HepG2 (cell line): ENCODE measurements around the gene MIF4GD. TPM values are rescaled to one million over a fixed set of nuclear protein-coding genes. Genes with fewer than 3 reads are reported as not detected.

Experiments
- CHCHD3 ChIP-seq: sonication (generic); formaldehyde crosslinking; IDR thresholded peaks from 2 replicates; pipeline ENCODE4 v1.8.0; 2022; ENCODE audit warnings: mild to moderate bottlenecking, missing genetic modification reagents, moderate library complexity
- ERF ChIP-seq: IDR thresholded peaks from 2 replicates; pipeline ENCODE4 v1.6.1; 2018; ENCODE audit warnings: missing biosample characterization, missing genetic modification reagents
- NBN ChIP-seq: fragments of 450-650 bp; conservative IDR thresholded peaks from 2 replicates; pipeline ENCODE4 v1.6.1; 2017
- SSRP1 ChIP-seq: IDR thresholded peaks from 2 replicates; pipeline ENCODE4 v1.6.1; 2016; ENCODE audit warnings: control low read depth
- TRIM24 ChIP-seq: sonication (generic); formaldehyde crosslinking; IDR thresholded peaks from 2 replicates; pipeline ENCODE4 v1.8.0; 2022; ENCODE audit warnings: mild to moderate bottlenecking, missing genetic modification reagents
- ZNF101 ChIP-seq: sonication (generic); formaldehyde crosslinking; IDR thresholded peaks from 2 replicates; pipeline ENCODE4 v1.4.0; 2020; ENCODE audit warnings: mild to moderate bottlenecking, low read depth, missing genetic modification reagents, borderline replicate concordance
- ZNF556 ChIP-seq: sonication (generic); formaldehyde crosslinking; IDR thresholded peaks from 2 replicates; pipeline ENCODE4 v1.4.0; 2020; ENCODE audit warnings: mild to moderate bottlenecking, missing genetic modification reagents, borderline replicate concordance
- ZNF589 ChIP-seq: sonication (generic); formaldehyde crosslinking; conservative IDR thresholded peaks from 2 replicates; pipeline ENCODE4 v1.8.0; 2022; ENCODE audit warnings: mild to moderate bottlenecking, moderate library complexity, missing genetic modification reagents
- polyA plus RNA-seq, 8 experiments: library from polyadenylated mRNA; depleted of rRNA in 3 of 8; stranded (reverse) in 7 of 8; unstranded in 1 of 8; fragments of >200 nt; fragmentation: Illumina TruSeq in 4 of 8; extraction: Trizol in 4 of 8; gene quantifications; 2 replicates each; pipeline versions ENCODE4 v1.2.1 to v1.2.3, GENCODE V29; 2011 to 2016; ENCODE audit warnings: low read depth in 4 of 8, missing spikeins in 1 of 8, mixed read lengths in 1 of 8; ENCODE audit not compliant: insufficient read depth in 1 of 8
- total RNA-seq, 5 experiments: library from RNA; depleted of rRNA; stranded (reverse); fragments of >200 nt; fragmentation: Illumina TruSeq; extraction: Trizol; gene quantifications; 2 replicates each; pipeline ENCODE4 v1.2.3, GENCODE V29; 2016; ENCODE audit warnings: low read depth in 1 of 5
- TF ChIP-seq, protein P1 (sequence below): IDR thresholded peaks from 2 replicates; pipeline ENCODE4 v1.6.1; 2012; ENCODE audit warnings: inconsistent platforms
- TF ChIP-seq, protein P2 (sequence below): sonication (generic); formaldehyde crosslinking; IDR thresholded peaks from 2 replicates; pipeline ENCODE4 v1.8.0; 2022; ENCODE audit warnings: missing genetic modification reagents, mild to moderate bottlenecking, borderline replicate concordance
- TF ChIP-seq, protein P3 (sequence below): sonication (generic); formaldehyde crosslinking; IDR thresholded peaks from 2 replicates; pipeline ENCODE4 v1.4.0; 2020; ENCODE audit warnings: missing genetic modification reagents, borderline replicate concordance
- TF ChIP-seq, protein P4 (sequence below): sonication (generic); formaldehyde crosslinking; IDR thresholded peaks from 2 replicates; pipeline ENCODE4 v1.4.0; 2020; ENCODE audit warnings: mild to moderate bottlenecking, missing genetic modification reagents
- TF ChIP-seq, protein P5 (sequence below): sonication (generic); formaldehyde crosslinking; IDR thresholded peaks from 2 replicates; pipeline ENCODE4 v1.4.0; 2020; ENCODE audit warnings: mild to moderate bottlenecking, missing genetic modification reagents

MIF4GD gene
- total and polyA plus RNA-seq, 2 of the 13 experiments (the other 11 are each of a cell fraction or from before 2014, with no cell fraction given), result 14.0 to 28.0 TPM

DNA sequence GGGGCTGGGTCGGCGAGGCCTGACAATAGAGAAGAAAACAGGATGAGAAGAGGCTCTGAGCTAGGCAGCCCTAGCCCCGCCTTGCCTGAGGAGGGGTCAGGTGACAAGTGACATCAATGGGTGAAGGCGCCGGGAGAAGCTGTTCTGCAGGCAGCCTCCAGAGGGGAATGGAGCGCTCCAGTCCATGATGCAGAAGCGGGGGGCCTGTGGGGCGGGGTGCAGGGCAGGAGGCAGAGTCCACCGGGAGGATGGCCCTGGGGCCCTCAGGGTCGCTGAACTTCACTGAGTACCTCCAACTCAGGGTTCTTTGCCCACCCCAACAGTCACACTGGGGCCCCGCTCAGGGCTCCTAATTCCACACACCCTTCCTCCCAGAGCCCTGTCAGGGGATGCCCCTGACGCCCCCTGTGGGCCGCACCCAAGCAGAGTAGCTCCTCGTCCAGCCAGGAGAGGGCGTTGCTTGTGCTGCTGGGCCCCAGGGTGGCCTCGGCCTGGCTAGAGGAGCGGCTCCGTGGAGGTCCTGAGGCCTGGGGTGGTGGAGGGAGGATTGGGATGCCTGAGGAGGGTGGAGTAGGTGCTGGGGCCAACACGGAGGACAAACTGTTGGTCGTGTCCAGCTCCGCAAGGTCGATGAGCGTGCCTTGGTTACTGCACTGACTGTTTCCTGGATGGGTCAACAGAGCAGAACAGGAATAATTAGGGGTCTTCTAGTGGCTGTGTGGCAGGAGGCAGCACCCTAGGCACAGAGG lies 30.5 kb downstream of the MIF4GD start (continued):
- TF ChIP-seq NBN, result no peak
- 0 out of 2 replicates have a peak, but pooled peaks have one; percentile 28 for TF ChIP-seq SSRP1 (CRISPR knock-in tag)
- TF ChIP-seq ZNF589, result no peak
- TF ChIP-seq, protein P1, sequence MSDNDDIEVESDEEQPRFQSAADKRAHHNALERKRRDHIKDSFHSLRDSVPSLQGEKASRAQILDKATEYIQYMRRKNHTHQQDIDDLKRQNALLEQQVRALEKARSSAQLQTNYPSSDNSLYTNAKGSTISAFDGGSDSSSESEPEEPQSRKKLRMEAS, result no peak
- TF ChIP-seq, protein P2, sequence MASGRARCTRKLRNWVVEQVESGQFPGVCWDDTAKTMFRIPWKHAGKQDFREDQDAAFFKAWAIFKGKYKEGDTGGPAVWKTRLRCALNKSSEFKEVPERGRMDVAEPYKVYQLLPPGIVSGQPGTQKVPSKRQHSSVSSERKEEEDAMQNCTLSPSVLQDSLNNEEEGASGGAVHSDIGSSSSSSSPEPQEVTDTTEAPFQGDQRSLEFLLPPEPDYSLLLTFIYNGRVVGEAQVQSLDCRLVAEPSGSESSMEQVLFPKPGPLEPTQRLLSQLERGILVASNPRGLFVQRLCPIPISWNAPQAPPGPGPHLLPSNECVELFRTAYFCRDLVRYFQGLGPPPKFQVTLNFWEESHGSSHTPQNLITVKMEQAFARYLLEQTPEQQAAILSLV (CRISPR knock-in tag), result no peak
- no peak for TF ChIP-seq ERF (CRISPR knock-in tag)
- TF ChIP-seq TRIM24, result no peak
- 0 out of 2 replicates have a peak, but pooled peaks have one; percentile 46 for TF ChIP-seq ZNF556
- TF ChIP-seq ZNF101 (CRISPR knock-in tag), result no peak
- TF ChIP-seq, protein P3, sequence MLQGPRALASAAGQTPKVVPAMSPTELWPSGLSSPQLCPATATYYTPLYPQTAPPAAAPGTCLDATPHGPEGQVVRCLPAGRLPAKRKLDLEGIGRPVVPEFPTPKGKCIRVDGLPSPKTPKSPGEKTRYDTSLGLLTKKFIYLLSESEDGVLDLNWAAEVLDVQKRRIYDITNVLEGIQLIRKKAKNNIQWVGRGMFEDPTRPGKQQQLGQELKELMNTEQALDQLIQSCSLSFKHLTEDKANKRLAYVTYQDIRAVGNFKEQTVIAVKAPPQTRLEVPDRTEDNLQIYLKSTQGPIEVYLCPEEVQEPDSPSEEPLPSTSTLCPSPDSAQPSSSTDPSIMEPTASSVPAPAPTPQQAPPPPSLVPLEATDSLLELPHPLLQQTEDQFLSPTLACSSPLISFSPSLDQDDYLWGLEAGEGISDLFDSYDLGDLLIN, result no peak
- TF ChIP-seq, protein P4, sequence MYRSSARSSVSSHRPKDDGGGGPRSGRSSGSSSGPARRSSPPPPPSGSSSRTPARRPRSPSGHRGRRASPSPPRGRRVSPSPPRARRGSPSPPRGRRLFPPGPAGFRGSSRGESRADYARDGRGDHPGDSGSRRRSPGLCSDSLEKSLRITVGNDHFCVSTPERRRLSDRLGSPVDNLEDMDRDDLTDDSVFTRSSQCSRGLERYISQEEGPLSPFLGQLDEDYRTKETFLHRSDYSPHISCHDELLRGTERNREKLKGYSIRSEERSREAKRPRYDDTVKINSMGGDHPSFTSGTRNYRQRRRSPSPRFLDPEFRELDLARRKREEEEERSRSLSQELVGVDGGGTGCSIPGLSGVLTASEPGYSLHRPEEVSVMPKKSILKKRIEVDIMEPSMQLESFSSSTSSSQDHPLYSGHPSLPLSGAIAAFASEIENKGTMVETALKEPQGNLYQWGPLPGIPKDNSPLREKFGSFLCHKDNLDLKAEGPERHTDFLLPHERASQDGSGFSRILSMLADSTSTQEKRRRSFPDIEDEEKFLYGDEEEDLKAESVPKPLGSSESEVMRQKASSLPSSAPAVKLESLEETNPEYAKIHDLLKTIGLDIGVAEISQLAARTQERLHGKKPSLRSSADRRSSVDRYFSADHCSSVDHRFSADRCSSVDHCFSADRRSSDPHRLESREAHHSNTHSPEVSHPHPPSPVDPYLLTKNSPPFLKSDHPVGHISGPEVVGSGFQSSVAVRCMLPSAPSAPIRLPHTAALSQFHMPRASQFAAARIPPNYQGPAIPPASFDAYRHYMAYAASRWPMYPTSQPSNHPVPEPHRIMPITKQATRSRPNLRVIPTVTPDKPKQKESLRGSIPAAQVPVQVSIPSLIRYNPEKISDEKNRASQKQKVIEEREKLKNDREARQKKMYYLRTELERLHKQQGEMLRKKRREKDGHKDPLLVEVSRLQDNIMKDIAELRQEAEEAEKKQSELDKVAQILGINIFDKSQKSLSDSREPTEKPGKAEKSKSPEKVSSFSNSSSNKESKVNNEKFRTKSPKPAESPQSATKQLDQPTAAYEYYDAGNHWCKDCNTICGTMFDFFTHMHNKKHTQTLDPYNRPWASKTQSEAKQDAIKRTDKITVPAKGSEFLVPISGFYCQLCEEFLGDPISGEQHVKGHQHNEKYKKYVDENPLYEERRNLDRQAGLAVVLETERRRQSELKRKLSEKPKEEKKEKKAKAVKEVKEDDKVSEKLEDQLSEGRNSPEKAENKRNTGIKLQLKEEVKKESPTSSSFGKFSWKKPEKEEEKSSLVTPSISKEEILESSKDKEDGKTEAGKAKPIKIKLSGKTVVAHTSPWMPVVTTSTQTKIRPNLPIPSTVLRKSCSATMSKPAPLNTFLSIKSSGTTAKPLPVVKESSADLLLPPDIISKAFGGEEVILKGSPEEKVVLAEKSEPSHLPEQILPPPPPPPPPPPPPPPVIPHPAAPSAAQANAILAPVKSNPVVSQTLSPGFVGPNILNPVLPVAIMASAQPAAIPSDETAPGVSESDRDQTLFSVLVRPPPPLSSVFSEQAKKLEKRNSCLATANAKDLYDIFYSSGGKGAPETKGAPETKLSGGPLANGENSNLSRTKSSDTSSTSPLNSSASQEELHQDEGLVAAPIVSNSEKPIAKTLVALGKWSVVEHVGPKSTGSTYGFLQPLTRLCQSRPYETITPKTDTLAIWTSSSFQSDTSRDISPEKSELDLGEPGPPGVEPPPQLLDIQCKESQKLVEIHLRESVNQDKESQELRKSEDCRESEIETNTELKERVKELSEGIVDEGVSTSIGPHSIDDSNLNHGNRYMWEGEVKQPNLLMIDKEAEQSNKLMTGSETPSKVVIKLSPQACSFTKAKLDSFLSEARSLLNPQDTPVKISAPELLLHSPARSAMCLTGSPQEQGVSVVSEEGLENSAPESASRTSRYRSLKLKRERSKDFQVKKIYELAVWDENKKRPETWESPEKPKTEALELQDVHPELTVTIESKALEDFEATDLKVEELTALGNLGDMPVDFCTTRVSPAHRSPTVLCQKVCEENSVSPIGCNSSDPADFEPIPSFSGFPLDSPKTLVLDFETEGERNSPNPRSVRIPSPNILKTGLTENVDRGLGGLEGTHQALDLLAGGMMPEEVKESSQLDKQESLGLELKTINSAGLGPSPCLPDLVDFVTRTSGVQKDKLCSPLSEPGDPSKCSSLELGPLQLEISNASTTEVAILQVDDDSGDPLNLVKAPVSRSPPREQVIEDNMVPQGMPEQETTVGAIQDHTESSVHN (CRISPR knock-in tag), result no peak
- TF ChIP-seq, protein P5, sequence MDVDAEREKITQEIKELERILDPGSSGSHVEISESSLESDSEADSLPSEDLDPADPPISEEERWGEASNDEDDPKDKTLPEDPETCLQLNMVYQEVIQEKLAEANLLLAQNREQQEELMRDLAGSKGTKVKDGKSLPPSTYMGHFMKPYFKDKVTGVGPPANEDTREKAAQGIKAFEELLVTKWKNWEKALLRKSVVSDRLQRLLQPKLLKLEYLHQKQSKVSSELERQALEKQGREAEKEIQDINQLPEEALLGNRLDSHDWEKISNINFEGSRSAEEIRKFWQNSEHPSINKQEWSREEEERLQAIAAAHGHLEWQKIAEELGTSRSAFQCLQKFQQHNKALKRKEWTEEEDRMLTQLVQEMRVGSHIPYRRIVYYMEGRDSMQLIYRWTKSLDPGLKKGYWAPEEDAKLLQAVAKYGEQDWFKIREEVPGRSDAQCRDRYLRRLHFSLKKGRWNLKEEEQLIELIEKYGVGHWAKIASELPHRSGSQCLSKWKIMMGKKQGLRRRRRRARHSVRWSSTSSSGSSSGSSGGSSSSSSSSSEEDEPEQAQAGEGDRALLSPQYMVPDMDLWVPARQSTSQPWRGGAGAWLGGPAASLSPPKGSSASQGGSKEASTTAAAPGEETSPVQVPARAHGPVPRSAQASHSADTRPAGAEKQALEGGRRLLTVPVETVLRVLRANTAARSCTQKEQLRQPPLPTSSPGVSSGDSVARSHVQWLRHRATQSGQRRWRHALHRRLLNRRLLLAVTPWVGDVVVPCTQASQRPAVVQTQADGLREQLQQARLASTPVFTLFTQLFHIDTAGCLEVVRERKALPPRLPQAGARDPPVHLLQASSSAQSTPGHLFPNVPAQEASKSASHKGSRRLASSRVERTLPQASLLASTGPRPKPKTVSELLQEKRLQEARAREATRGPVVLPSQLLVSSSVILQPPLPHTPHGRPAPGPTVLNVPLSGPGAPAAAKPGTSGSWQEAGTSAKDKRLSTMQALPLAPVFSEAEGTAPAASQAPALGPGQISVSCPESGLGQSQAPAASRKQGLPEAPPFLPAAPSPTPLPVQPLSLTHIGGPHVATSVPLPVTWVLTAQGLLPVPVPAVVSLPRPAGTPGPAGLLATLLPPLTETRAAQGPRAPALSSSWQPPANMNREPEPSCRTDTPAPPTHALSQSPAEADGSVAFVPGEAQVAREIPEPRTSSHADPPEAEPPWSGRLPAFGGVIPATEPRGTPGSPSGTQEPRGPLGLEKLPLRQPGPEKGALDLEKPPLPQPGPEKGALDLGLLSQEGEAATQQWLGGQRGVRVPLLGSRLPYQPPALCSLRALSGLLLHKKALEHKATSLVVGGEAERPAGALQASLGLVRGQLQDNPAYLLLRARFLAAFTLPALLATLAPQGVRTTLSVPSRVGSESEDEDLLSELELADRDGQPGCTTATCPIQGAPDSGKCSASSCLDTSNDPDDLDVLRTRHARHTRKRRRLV (CRISPR knock-in tag), result no peak
- TF ChIP-seq CHCHD3 (CRISPR knock-in tag), result no peak
